Inflammatory macrophage treated with lipopolysaccharide for 1 hour (primary cell): ENCODE results near the gene SP6.

Source experiments
- DNase-seq, 2 donors: peaks; one replicate each; pipeline ENCODE4 v3.0.0-alpha.2; 2020 to 2022

Gene SP6

DNA sequence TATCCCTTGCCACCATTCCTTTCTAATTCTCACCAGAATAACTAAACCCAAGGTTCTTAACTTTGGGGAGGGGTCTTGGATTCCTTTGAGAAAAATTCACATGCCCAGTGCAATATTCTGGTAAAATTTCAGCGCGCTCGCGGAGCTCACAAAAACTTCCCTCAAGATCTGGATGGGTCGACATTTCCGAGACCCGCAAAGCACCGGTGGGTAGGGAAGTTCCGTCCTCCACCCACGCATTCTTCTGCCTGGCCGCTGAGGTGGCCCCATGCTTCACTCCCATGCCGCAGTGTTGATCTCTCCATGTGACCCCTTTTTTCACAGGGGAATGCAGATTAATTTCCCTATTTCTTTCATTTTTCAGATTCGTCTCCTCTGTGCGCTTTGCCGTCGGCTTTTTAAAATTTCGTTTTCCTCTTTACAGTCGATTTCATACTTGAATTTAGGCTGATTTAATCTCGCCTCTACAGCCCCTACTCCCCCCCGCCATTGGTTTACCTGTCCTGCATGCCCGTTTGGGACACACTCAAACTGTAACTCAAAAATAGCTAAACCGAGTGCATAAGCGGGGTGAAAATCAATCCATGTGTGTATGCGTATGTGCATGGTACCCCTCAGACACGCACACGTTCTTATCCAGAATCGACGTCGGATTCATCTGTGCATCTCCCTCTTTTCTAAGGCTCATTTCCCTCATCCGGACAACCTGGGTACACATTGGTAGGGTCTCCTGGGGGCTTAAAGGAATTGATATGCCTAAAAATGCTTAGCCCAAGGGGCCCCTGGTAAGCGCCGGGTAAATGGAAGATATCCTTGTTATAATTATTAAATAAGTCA is 1.4 kb upstream of the SP6 start:
- peak; percentile 21 to 53 for DNase-seq

DNA sequence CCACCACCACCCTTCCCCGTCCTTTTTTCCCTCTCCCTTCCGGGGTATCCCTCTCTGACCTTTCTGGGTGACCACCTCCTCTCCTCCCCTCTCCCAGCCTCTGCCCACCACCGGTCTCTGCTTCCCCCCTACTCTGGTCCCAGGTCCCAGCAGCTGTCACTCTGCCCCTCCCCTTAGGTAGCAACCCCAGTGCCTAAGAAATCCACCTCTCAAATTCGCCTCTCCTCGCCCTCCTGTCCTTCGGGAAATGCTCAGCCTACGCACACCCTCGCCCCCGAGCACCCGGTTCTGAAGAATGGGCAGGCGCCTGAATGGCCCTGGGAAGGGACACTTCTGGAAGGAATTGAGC is 775 bp upstream of the SP6 start:
- DNase-seq: no peak

DNA sequence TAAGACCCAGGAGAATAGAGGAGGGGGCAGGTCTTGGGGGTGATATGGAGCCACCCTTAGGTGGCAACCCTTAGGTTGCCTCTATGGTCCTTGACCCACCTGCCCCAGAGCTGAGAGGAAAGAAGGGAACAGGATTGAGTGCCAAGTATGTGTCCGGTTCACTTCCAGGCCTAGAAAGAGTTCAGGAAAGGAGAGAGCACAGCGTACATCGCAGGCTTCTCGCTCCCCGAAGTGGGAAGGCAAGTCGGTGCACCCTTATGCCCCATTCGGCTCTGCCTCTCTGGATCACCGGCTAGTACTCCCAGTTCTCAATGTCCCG is 631 bp downstream of the SP6 start:
- DNase-seq: no peak

DNA sequence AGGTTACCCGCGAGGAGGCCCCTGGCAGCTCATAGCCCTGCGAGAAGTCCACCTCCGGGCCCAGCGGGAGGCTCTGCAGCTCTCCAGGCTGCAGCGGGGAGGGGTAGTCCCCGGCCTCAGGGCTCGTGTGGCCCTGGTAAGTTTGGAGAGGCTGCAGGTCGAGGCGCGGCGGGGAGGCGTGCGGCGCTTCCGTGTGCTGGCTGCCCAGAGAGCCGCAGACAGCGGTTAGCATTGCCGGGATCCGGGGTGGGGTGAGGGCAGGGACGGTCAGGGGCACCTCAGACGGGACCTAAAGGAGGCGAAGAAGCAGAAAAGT is 2.8 kb downstream of the SP6 start:
- no peak for DNase-seq

DNA sequence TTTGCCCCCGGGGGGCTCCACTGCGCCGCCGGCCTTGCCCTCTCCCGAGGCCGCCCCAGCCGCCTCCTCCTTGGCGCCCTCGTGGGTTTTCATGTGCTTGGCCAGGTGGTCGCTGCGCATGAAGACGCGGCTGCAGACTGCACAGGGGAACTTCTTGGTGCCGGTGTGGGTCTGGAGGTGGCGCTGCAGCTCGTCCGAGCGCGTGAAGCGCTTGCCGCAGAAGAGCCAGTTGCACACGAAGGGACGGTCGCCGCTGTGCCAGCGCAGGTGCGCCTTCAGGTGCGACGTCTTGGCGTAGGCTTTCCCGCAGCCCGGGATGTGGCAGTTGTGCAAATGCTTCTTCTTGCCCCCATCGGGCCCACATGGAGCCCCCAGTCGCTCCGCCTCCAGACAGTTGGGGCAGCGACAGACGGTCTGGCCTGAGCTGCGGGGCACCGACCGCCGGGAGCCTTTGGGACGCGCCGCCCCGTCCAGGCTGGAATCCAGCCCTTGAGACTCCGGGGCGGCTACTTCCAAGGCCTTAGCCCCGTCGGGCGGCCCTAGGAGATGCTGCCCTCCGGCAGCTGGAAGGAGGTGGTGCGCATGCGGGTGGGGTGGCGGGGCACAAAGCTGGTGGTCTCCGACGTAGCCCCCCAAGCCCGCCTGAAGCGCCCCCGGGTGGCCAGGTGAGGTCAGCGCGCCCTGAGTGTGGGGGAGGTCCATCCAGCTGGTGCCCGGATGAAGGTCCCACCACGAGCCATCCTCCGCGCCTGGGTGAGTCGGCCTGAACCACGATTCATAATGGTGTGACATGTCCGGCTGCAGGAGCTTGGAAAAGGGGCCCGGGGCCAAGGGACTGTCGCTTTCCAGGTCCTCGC is 3.4 kb downstream of the SP6 start:
- DNase-seq: no peak

DNA sequence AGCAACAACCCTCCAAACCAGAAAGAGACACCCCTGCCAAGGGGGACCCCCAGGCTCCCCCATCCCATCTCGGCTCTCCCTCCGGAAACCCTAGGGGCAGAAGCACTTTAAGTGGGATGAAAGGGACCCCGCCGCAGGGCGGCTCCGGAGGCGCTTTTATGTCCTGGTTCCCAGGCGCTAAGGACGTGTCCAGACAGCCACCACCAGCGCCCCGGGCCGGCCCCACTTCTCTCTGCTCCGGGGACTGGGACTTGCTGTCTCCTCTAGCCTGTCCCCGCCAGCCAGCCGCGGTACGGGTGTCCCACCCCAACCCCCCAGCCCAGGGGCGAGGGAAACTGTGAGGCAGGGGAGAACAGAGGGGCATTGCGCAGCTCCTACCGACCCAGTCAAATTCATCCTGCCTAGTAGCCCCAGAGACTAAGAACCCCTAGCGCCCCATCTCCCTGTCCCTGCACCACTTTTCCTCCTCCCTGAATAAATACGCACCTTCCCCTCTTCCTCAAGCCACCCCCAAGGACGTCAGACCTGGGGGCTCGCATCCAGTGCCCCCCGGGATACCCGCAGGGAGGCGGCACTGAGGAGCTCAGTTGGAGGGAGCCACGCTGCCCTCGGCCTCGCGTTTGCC is 4.1 kb downstream of the SP6 start:
- no peak for DNase-seq

DNA sequence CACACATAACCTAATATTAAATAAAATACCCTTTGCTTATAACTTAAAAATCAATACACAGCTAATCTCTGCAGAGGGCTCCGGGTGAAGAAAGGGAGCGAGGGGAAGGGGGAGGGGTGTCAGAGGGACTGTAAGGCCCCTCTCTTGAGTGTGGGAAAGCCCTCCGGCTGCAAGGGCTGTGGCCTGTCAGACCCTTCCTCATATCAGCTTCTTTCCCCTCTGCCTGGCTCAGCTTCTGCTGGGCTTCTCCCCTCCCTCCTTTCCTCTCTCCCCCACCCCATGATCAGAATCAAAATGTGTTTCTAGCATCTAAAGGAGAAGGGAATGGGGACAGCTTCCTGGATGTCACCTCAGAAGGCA is 5.3 kb downstream of the SP6 start:
- DNase-seq: no peak

- peak in 1 of 2 donors; percentile 30 for DNase-seq
Measured at GRCh38 chr17:47844814-47845715, 5.9 kb downstream of the SP6 start.

GRCh38 chr17:47844227-47844626 is 6.7 kb downstream of the SP6 start:
- no peak for DNase-seq

GRCh38 chr17:47843391-47843730 is 7.6 kb downstream of the SP6 start:
- no peak for DNase-seq

DNA sequence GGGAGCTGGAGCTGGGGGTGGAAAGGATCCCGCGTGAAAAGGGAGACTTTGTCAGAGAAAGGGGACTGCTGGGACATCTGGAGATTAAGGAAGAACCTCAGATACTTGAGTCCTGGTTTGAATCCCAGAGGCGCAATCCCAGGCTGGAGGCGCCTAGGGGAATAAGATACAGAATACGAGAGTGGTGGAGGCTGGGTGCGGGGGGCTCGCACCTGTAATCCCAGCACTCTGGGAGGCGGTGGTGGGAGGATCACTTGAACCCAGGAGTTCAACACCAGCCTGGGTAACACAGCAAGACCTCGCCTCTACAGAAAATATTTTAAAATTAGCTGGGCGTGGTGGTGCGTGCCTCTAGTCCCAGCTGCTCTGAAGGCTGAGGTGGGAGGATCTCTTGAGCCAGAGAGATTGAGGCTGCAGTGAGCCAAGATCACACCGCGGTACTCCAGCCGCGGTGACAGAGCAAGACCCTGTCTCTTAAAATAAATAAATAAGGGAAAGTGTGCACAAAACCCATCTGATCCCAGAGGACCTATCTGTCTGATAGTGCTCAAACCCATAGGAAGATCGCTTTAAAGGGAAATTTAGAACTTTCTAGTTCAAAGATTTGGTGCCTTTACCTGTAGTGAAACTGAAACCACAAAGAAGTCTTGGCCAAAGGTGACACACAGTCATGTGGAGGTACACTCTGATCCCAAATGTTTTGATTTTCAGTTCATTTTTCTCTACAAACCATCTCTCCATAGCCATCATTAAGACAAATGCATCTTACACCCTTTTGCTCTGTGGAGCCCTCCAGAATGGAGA is 9.3 kb downstream of the SP6 start:
- no peak for DNase-seq

DNA sequence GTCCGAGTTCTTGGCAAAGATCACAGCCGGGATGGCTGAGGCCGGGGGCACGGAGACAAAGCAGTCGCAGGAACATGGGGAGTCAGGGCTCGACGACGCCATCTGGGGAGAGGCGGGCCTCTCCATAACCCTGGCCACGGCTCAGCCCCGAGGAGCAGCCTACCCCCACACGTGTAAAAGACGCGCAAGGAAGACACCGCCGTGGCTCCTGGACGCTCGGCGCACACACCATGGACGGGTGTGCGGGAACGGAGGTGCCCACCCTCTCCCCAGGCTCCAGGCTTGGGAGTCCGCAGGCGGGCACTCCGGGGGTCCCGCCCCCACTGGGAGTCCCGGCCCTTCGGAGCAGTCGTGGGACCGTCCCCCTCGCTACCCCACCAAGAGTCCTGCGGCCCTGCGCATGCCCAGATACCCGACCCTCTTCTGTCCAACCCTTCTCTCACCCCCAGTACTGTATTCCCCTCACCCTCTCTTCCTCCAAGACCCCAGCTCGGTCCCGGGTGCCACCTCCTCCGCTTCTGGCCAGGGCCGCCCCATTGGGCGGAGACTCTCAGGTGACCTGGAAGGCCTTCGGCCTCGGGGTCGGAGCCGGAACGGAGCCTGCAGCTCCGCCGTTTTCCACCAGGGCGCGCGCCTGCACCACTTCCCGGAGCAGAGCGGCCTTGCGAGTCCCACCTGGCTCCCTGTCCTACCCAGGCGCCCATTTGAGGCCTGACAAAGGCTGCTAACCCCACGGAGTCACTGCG is 10.0 kb downstream of the SP6 start, which contains the start of gene SCRN2:
Gene SCRN2 (minus strand): TSS at position 532 of the 746 bp plus-strand sequence. CDS start 430 bp downstream, at position 102.
- peak; percentile 72 to 94 for DNase-seq

GRCh38 chr17:47840001-47840741 is 10.8 kb downstream of the SP6 start:
- no peak for DNase-seq

- DNase-seq: no peak
Measured at GRCh38 chr17:47839071-47839470, 11.9 kb downstream of the SP6 start.

- DNase-seq: no peak
Measured at GRCh38 chr17:47838636-47839035, 12.3 kb downstream of the SP6 start.

DNA sequence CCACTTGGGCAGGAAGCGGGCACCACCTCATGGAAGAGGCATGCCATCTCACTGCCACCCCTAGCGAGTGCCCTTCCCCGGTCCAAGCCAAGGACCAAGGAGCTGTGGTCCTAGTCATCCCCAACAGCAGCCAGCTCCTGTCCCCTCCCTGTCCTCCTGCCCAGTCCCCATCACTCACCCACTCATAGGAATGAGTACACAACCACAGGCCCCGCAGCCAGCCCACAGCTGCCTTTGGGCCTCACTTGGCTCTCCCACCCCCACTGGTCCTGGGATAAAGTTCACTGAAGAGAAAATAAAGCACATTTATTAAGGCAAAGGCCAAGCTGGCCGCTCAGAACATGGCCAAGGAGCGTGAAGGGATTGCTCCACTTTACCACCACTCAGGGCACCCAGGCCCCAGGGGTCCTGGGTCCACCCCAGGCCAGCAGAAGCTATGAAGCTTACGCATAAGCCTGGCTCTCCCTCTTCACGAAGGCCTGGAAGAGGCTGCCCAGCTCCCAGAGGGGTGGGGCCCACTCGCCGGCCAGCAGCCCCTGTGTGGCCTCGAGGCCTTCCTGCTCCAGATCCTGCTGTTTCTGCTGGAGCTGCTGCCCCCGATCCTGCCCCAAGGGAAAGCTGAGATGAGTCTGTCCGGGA is 13.4 kb downstream of the SP6 start:
- DNase-seq: no peak

DNA sequence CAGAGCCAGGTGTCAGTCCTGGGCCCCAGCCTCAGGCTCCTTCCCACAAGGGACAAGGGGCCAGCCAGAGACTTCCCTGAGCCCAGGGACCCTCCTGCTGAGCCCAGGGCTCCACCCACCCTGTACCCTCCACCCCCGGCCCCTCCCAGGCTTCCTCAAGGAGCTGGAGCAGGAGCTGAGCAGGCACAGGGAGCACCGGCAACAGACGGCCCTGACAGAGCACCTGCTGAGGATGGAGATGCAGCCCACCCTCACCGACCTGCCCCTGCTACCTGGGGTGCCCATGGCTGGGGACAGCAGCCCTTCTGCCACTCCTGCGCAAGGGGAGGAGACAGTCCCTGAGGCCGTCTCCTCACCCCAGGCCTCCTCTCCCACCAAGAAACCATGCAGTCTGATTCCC is 14.4 kb downstream of the SP6 start:
- DNase-seq: no peak

- no peak for DNase-seq
Measured at GRCh38 chr17:47834756-47835155, 16.2 kb downstream of the SP6 start.

DNA sequence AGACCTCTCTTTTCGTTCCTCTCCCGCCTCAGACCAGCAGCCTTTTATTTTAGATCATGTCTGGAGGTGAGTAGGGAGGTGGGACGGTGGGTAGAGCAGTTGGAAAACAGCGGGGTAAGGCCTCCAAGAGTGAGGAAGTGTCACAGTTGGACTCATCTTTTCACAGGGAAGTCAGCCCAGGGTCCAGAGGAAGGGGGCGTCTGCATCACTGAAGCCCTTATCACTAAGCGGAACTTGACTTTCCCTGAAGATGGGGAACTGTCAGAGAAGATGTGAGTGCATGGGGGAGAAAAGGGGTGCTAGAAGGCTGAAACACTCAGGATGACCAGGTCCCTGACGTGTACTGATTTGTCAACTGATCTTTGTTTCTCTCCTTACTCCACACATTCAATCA is 19.0 kb downstream of the SP6 start:
- peak; percentile 56 to 62 for DNase-seq
